Thymus (tissue), 11 donors: Measurements from ENCODE around the gene LRRC43. TPM values are rescaled to one million over a fixed set of nuclear protein-coding genes. Genes with fewer than 3 reads are reported as not detected.
A peak's percentile ranks its signal among the peaks of the same experiment; 100 is the strongest.
"Not testable (repeated sequence)": the region's sequence is repeated elsewhere in the genome, so short reads cannot be mapped to it uniquely, and the experiment has no call there.

ENCODE experiments used
- DNase-seq, 9 donors: peaks; one replicate each; pipeline ENCODE4 v3.0.0-alpha.2; 2013; ENCODE audit warnings: low spot score in 9 of 9, low read depth in 6 of 9, missing footprints in 1 of 9
- H3K27ac ChIP-seq, 2 donors: one replicate each; pipeline ENCODE4 v1.5.1; 2013; ENCODE audit warnings: control low read depth in 1 of 2, low read depth in 1 of 2, low read length in 1 of 2, mild to moderate bottlenecking in 1 of 2, moderate library complexity in 1 of 2
- H3K27me3 ChIP-seq, 2 donors: one replicate each; pipeline ENCODE4 v1.5.1; 2013; ENCODE audit warnings: low read length in 1 of 2; ENCODE audit not compliant: control insufficient read depth in 2 of 2, insufficient read depth in 1 of 2
- H3K36me3 ChIP-seq, 2 donors: one replicate each; pipeline ENCODE4 v1.5.1; 2013; ENCODE audit warnings: low read length in 1 of 2, mild to moderate bottlenecking in 1 of 2, moderate library complexity in 1 of 2; ENCODE audit not compliant: control insufficient read depth in 2 of 2, insufficient read depth in 2 of 2
- H3K4me1 ChIP-seq, 2 donors: one replicate each; pipeline ENCODE4 v1.5.1; 2013; ENCODE audit warnings: low read length in 2 of 2; ENCODE audit not compliant: control insufficient read depth in 2 of 2, insufficient read depth in 2 of 2
- H3K4me3 ChIP-seq, 2 donors: one replicate each; pipeline ENCODE4 v1.5.1; 2013; ENCODE audit warnings: low read length in 2 of 2, control low read depth in 1 of 2, mild to moderate bottlenecking in 1 of 2
- H3K9me3 ChIP-seq, 2 donors: one replicate each; pipeline ENCODE4 v1.5.1; 2013; ENCODE audit warnings: low read length in 1 of 2, mild to moderate bottlenecking in 1 of 2; ENCODE audit not compliant: control insufficient read depth in 2 of 2, insufficient read depth in 1 of 2
- WGBS: extraction: QIAGEN DNeasy Blood & Tissue Kit; methylation state at CpG from one replicate; pipeline ENCODE4 v1.1.7; 2013; 5-methylcytosine and 5-hydroxymethylcytosine counted together
- polyA plus RNA-seq: library from polyadenylated mRNA; stranded (reverse); fragments of 200-250 nt; gene quantifications from one replicate; pipeline ENCODE4 v1.2.3, GENCODE V29; 2013
- total RNA-seq: library from RNA; stranded (reverse); fragments of 120-200 nt; gene quantifications from one replicate; pipeline ENCODE4 v1.2.4, GENCODE V29; 2013
- donor health status: healthy.

LRRC43 gene
- total and polyA plus RNA-seq, 2 donors, result 0.28 to 0.32 TPM

GRCh38 chr12:122167356-122167925 is 15.5 kb upstream of the LRRC43 start:
- Histone ChIP-seq H3K9me3 (no peaks in the 10 kb centered on the region), H3K27ac (no peak overlapping the region)
- 95% methylated on average over 10 of the region's 10 CpGs for whole genome bisulfite sequencing

GRCh38 chr12:122168492-122168891 is 14.4 kb upstream of the LRRC43 start:
- no peak overlapping the region for H3K27ac ChIP-seq
- DNase-seq, result no peak
- no peak overlapping the region for H3K4me3 ChIP-seq
- WGBS, result over 99% methylated on average over 3 of the region's 3 CpGs
- no peaks in the 10 kb centered on the region for H3K36me3 ChIP-seq
- no peaks in the 10 kb centered on the region for H3K9me3 ChIP-seq
- H3K27me3 ChIP-seq, result no peaks in the 10 kb centered on the region
- no peaks in the 10 kb centered on the region for H3K4me1 ChIP-seq

More at GRCh38 chr12:122167356-122167925, 15.5 kb upstream of the LRRC43 start:
- Histone ChIP-seq H3K4me1 (no peaks in the 10 kb centered on the region), H3K27me3 (no peaks in the 10 kb centered on the region), H3K36me3 (no peaks in the 10 kb centered on the region), H3K4me3 (no peak overlapping the region)
- DNase-seq, result no peak

DNA sequence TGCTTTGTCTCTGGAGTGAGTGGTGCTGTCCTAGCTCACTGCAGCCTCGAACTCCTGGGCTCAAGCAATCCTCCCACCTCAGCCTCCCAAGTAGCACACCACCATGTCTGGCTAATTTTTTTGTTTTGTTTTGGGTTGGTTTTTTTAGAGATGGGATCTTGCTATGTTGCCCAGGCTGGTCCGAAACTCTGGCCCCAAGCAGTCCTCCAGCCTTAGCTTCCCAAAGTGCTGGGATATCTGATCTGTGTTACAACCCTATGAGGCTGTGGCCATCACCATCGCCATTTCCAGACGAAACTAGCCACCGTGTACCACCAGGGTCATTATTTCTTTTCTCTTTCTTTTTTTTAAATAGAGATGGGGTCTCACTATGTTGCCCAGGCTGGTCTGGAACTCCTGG is 11.5 kb upstream of the LRRC43 start:
- no peak for DNase-seq
- H3K27ac ChIP-seq, result no peak overlapping the region
- no peaks in the 10 kb centered on the region for H3K9me3 ChIP-seq
- no peak overlapping the region for H3K4me3 ChIP-seq
- peaks cover 0 to 2% of the 10 kb centered on the region in 2 donors for H3K27me3 ChIP-seq
- H3K4me1 ChIP-seq, result no peaks in the 10 kb centered on the region
- WGBS, result 96% methylated on average over 5 of the region's 5 CpGs
- H3K36me3 ChIP-seq, result no peaks in the 10 kb centered on the region

DNA sequence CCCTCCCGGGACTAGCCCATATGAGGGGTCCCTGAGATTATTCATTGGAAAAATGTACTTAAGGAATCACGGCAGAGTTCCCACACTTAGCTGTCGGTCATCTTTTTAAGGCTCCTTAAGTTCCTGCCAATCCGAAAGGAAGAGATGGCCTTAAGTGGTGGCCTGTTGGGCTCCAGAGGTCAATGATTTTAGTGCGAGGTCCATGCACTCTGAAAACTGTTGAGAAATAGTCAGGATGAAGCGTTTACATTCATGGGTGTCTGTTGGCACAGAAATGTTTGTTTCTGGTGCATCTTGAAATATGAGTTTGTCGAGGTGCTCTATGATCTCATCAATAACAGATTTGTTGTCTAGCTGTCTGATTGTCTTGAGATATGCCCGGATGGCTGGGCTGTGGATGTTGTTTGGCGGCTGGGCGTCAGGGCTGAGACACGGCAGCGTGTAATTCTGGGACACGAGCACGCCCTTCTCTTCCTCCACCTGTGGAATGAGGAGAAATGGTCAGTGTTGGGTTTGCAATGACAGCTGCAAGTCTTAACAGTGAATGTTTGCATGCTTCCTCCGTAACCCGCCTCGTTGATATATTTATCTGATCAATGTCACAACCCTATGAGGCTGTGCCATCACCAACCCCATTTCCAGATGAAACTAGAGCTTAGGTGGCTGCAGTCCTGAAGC is 10.5 kb upstream of the LRRC43 start:
- H3K4me1 ChIP-seq, result no peaks in the 10 kb centered on the region
- no peaks in the 10 kb centered on the region for H3K9me3 ChIP-seq
- DNase-seq, result no peak
- H3K4me3 ChIP-seq, result no peak overlapping the region
- WGBS, result 94% methylated on average over 17 of the region's 17 CpGs
- peaks cover 0 to 2% of the 10 kb centered on the region in 2 donors for H3K27me3 ChIP-seq
- no peaks in the 10 kb centered on the region for H3K36me3 ChIP-seq
- no peak overlapping the region for H3K27ac ChIP-seq

DNA sequence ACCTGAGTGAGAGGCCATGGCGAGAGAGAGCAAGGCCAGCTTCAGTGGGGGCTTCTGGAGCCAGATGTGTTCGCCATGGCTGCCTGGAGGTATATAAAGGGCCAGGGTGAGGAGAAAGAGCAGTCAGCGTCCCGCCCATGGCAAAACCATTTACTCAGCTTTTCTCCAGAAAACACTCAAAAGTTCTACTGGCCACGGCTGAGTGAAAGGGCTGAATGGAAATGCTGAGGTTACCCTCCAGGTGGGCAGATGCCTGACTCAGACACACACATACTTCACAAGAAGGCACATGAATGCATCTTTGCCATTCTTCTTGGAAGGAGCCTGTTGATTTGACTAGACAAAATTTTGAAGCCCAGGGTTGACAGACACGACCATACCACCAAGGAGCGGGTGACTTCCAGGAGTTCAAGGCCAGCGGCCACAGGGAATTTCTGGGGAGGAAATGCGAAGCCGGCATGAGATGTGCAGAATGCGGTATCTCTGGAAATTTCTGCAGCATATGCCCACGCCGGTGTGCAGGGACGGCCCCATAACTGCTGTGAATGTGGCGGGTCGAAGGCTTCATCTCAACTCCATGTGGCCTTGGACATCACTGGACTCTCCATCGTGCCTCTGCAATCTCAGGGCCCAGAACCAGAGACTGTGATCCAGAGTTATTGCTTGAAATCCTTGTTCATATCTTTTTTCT is 8.6 kb upstream of the LRRC43 start, which contains the start of gene IL31:
Gene IL31, minus strand, starts transcription at position 67 of the 691 bp plus-strand sequence. Its CDS starts 49 bp downstream, at position 18.
- no peak for DNase-seq
- 97% methylated on average over 17 of the region's 17 CpGs for WGBS

DNA sequence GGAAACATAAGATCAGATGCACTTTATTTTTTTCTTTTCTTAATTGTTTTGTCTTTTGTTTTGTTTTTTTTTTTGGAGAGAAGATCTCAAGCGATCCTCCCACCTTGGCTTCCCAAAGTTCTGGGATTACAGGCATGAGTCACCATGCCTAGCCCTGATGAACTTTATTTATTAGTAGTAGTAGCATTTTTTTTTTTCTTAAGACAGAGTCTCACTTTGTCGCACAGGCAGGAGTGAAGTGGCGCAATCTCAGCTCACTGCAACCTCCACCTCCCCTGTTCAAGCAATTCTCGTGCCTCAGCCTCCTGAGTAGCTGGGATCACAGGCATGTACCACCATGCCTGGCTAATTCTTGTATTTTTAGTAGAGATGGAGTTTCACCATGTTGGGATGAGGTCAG is 6.5 kb upstream of the LRRC43 start:
- DNase-seq, H3K9me3 ChIP-seq, H3K36me3 ChIP-seq, H3K4me3 ChIP-seq, H3K4me1 ChIP-seq, H3K27me3 ChIP-seq, H3K27ac ChIP-seq: not testable (repeated sequence)
- WGBS, result 97% methylated on average over 4 of the region's 4 CpGs

More for the DNA sequence above, 8.6 kb upstream of the LRRC43 start, which contains the start of gene IL31:
- Histone ChIP-seq H3K4me1 (no peaks in the 10 kb centered on the region), H3K27ac (no peak within 1 kb of the TSS), H3K4me3 (no peak within 1 kb of the TSS), H3K36me3 (no peaks in the 10 kb centered on the region), H3K27me3 (peaks cover 0 to 2% of the 10 kb centered on the region in 2 donors), H3K9me3 (no peaks in the 10 kb centered on the region)

DNA sequence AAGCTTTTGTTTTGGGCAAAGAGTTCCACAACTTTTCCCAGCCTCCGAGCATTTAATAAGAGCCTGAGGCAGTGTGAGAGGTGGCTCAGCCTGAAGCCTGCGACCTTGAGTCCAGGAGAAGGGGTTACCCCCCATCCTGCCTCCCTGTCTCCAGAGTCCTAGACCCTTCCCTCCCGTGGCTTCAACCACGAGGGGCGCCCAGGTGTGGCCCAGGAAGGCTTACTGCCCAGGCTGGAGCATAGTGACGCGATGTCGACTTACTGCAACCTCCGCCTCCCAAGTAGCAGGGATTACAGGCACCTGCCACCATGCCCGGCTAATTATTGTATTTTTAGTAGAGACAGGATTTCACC is 641 bp downstream of the LRRC43 start:
- Histone ChIP-seq H3K27me3 (peaks cover 2 to 28% of the 10 kb centered on the region in 2 donors), H3K27ac (no peak overlapping the region)
- WGBS, result 88% methylated on average over 10 of the region's 10 CpGs

GRCh38 chr12:122184517-122184916 is 1.6 kb downstream of the LRRC43 start:
- peaks cover 2 to 28% of the 10 kb centered on the region in 2 donors for H3K27me3 ChIP-seq
- DNase-seq, result peak in 1 of 9 donors; percentile 11
- no peaks in the 10 kb centered on the region for H3K36me3 ChIP-seq
- H3K4me3 ChIP-seq, result no peak overlapping the region
- WGBS, result 26% methylated on average over 18 of the region's 18 CpGs
- H3K4me1 ChIP-seq, result peaks cover 3 to 16% of the 10 kb centered on the region in 2 donors
- H3K27ac ChIP-seq, result no peak overlapping the region
- H3K9me3 ChIP-seq, result no peaks in the 10 kb centered on the region

More for the DNA sequence above, 641 bp downstream of the LRRC43 start:
- no peak for DNase-seq
- Histone ChIP-seq H3K36me3 (no peaks in the 10 kb centered on the region), H3K9me3 (no peaks in the 10 kb centered on the region), H3K4me1 (peaks cover 3 to 16% of the 10 kb centered on the region in 2 donors), H3K4me3 (peak overlapping the region; percentile 37 to 53)

- peaks cover 2 to 28% of the 10 kb centered on the region in 2 donors for H3K27me3 ChIP-seq
Observed at GRCh38 chr12:122185079-122185478, 2.2 kb downstream of the LRRC43 start.

More at GRCh38 chr12:122185079-122185478, 2.2 kb downstream of the LRRC43 start:
- DNase-seq, result no peak
- no peak overlapping the region for H3K4me3 ChIP-seq
- no peak overlapping the region for H3K27ac ChIP-seq
- H3K9me3 ChIP-seq, result no peaks in the 10 kb centered on the region
- H3K4me1 ChIP-seq, result peaks cover 3 to 16% of the 10 kb centered on the region in 2 donors
- H3K36me3 ChIP-seq, result no peaks in the 10 kb centered on the region
- WGBS, result 98% methylated on average over 7 of the region's 7 CpGs
